Keratinocyte (primary cell): ENCODE results near the gene INVS. TPM values are rescaled to one million over a fixed set of nuclear protein-coding genes. Genes with fewer than 3 reads are reported as not detected.

ENCODE experiments used
- DNase-seq: peaks from one replicate; pipeline ENCODE4 v3.0.0-alpha.2; 2011; ENCODE audit warnings: low read depth, missing footprints, low spot score
- FAIRE-seq: peaks from 2 replicates; lab custom pipeline; 2011; peaks lifted over from hg19 to GRCh38; lab: Jason Lieb, UNC
- H2AFZ ChIP-seq: 2 replicates; pipeline ENCODE4 v1.6.0; 2012; ENCODE audit warnings: low read length, control low read depth, inconsistent platforms; ENCODE audit not compliant: control insufficient read depth
- H3K27ac ChIP-seq: 2 replicates; pipeline ENCODE4 v1.5.1; 2011; ENCODE audit warnings: low read length; ENCODE audit not compliant: control insufficient read depth, insufficient read depth
- H3K27me3 ChIP-seq: 3 replicates; pipeline ENCODE4 v1.6.0; 2011; ENCODE audit warnings: low read length; ENCODE audit not compliant: control insufficient read depth, insufficient read depth; ENCODE audit errors: extremely low read depth
- H3K36me3 ChIP-seq, 2 experiments: 2 replicates in 1 of 2; 3 replicates in 1 of 2; pipeline ENCODE4 v1.5.1; 2011; ENCODE audit warnings: low read length in 2 of 2, mild to moderate bottlenecking in 1 of 2; ENCODE audit not compliant: control insufficient read depth in 2 of 2, insufficient read depth in 2 of 2; ENCODE audit errors: extremely low read depth in 1 of 2
- H3K4me1 ChIP-seq: 3 replicates; pipeline ENCODE4 v1.5.1; 2011; ENCODE audit warnings: low read length; ENCODE audit not compliant: control insufficient read depth, insufficient read depth; ENCODE audit errors: extremely low read depth
- H3K4me2 ChIP-seq: 3 replicates; pipeline ENCODE4 v1.6.0; 2011; ENCODE audit warnings: low read depth, low read length; ENCODE audit not compliant: control insufficient read depth, insufficient read depth; ENCODE audit errors: extremely low read depth
- H3K4me3 ChIP-seq, 3 experiments: fragments of 200-600 bp in 1 of 3; sonication (generic) in 1 of 3; 2 replicates in 2 of 3; 3 replicates in 1 of 3; pipeline ENCODE4 v1.5.1; 2011 to 2016; ENCODE audit warnings: low read length in 3 of 3, mild to moderate bottlenecking in 3 of 3, control low read depth in 2 of 3, inconsistent platforms in 1 of 3, low read depth in 1 of 3, mixed read lengths in 1 of 3, mixed run types in 1 of 3, moderate library complexity in 1 of 3; ENCODE audit not compliant: control insufficient read depth in 2 of 3, insufficient read depth in 2 of 3; ENCODE audit errors: extremely low read depth in 1 of 3
- H3K79me2 ChIP-seq: 2 replicates; pipeline ENCODE4 v1.6.0; 2012; ENCODE audit warnings: low read length; ENCODE audit not compliant: control insufficient read depth, insufficient read depth
- H3K9ac ChIP-seq: 3 replicates; pipeline ENCODE4 v1.6.0; 2011; ENCODE audit warnings: low read length; ENCODE audit not compliant: control insufficient read depth, insufficient read depth; ENCODE audit errors: extremely low read depth
- H3K9me1 ChIP-seq: 3 replicates; pipeline ENCODE4 v1.6.0; 2011; ENCODE audit warnings: low read length; ENCODE audit not compliant: control insufficient read depth, insufficient read depth; ENCODE audit errors: extremely low read depth
- H3K9me3 ChIP-seq: 2 replicates; pipeline ENCODE4 v1.5.1; 2012; ENCODE audit warnings: low read depth, low read length; ENCODE audit not compliant: control insufficient read depth
- H4K20me1 ChIP-seq: 3 replicates; pipeline ENCODE4 v1.6.0; 2011; ENCODE audit warnings: low read length; ENCODE audit not compliant: control insufficient read depth, insufficient read depth; ENCODE audit errors: extremely low read depth
- EZH2 ChIP-seq: IDR thresholded peaks from one replicate; pipeline ENCODE4 v1.6.1; 2012; ENCODE audit warnings: inconsistent platforms, mild to moderate bottlenecking, low read length, moderate library complexity
- dilution Hi-C: fragments of 300-500 bp; cut with MboI; formaldehyde crosslinking; loops from one replicate; pipeline ENCODE4 v1.7.0; 2020; ENCODE audit warnings: low sequenced_read_pairs; ENCODE audit not compliant: extremely low pct_ligation_motif_present
- polyA plus RNA-seq, 5 experiments: library from polyadenylated mRNA; depleted of rRNA in 3 of 5; stranded (reverse) in 3 of 5; stranded (forward) in 1 of 5; unstranded in 1 of 5; fragments of >200 nt; gene quantifications; 1 replicate in 1 of 5; 2 replicates in 3 of 5; 3 replicates in 1 of 5; pipeline versions ENCODE4 v1.2.1 to v1.2.3, GENCODE V29; 2011 to 2012; ENCODE audit warnings: missing spikeins in 2 of 5, low read depth in 1 of 5, low replicate concordance in 1 of 5
- TF ChIP-seq, protein P1 (sequence below), 3 experiments: IDR thresholded peaks in 1 of 3; conservative IDR thresholded peaks in 1 of 3; optimal IDR thresholded peaks in 1 of 3; 2 replicates in 2 of 3; 3 replicates in 1 of 3; pipeline versions ENCODE3 to v1.5.1; 2011; ENCODE audit warnings: low read length in 3 of 3, mild to moderate bottlenecking in 3 of 3, moderate library complexity in 2 of 3, control low read depth in 1 of 3, inconsistent platforms in 1 of 3; ENCODE audit not compliant: insufficient read depth in 2 of 3; ENCODE audit errors: extremely low read depth in 1 of 3

Gene INVS
- polyA plus RNA-seq, 1 donor (not counting 4 experiments of a cell fraction or from before 2014, with no cell fraction given) = 21.1 TPM

DNA sequence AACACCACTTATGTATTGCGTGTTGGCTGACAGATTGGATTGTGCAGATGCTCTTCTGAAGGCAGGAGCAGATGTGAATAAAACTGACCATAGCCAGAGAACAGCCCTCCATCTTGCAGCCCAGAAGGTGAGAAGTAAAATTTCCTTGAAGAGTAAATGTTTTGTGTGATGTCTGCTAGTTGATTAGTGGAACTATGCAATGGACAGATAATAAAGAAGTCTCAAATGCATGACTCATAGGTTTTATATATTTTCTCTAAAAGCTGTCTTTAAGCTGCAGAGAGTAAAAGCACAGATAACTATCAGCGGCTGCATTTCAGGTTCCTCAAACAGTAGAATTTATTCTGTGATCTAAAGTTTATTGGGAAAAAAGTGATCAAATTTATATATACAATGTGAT lies 27.4 kb downstream of the INVS start:
- no peaks in the 10 kb centered on the region for H3K4me1 ChIP-seq
- dilution Hi-C loops = no loop called here
- TF ChIP-seq, protein P1, sequence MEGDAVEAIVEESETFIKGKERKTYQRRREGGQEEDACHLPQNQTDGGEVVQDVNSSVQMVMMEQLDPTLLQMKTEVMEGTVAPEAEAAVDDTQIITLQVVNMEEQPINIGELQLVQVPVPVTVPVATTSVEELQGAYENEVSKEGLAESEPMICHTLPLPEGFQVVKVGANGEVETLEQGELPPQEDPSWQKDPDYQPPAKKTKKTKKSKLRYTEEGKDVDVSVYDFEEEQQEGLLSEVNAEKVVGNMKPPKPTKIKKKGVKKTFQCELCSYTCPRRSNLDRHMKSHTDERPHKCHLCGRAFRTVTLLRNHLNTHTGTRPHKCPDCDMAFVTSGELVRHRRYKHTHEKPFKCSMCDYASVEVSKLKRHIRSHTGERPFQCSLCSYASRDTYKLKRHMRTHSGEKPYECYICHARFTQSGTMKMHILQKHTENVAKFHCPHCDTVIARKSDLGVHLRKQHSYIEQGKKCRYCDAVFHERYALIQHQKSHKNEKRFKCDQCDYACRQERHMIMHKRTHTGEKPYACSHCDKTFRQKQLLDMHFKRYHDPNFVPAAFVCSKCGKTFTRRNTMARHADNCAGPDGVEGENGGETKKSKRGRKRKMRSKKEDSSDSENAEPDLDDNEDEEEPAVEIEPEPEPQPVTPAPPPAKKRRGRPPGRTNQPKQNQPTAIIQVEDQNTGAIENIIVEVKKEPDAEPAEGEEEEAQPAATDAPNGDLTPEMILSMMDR (optimal IDR thresholded peaks at IDR 0.05 in 1 of 3, IDR thresholded peaks at IDR 0.05 in 1 of 3, conservative IDR thresholded peaks at IDR 0.05 in 1 of 3; ENCODE audit: extremely low read depth in 1 of 3, insufficient read depth in 2 of 3, low read length in 3 of 3) = no peak
- TF ChIP-seq EZH2 = no peak
- no peak overlapping the region for H3K9ac ChIP-seq
- no peak overlapping the region for H3K4me2 ChIP-seq
- no peak overlapping the region for H2AFZ ChIP-seq
- no peaks in the 10 kb centered on the region for H3K27me3 ChIP-seq
- H3K36me3 ChIP-seq = no peaks in the 10 kb centered on the region
- FAIRE-seq (no peak), DNase-seq (no peak)
- peaks cover 2% of the 10 kb centered on the region for H3K79me2 ChIP-seq
- H3K27ac ChIP-seq = no peak overlapping the region
- H3K9me1 ChIP-seq = no peaks in the 10 kb centered on the region
- no peaks in the 10 kb centered on the region for H3K9me3 ChIP-seq
- H4K20me1 ChIP-seq = no peaks in the 10 kb centered on the region
- no peak overlapping the region for H3K4me3 ChIP-seq

DNA sequence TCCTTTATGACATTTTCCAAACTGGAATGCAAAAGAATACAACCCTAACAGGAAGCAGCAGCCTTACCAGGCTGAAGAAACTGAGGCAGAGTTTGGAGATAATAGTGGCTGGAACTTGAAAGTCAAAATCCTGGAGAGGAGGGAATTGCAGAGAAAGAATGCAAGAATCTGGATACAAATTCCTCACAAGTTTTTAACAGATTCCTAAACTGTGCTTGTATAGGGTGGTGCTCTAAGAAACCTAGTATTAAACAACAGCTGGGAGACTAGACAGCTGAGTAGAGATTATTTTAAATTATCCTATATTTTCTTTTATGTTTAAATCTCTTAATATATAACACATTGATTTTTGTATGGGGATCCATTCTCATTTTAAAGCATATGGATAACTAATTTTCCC lies 30.7 kb downstream of the INVS start:
- DNase-seq (no peak), FAIRE-seq (no peak)
- no peaks in the 10 kb centered on the region for H4K20me1 ChIP-seq
- H3K79me2 ChIP-seq = no peaks in the 10 kb centered on the region
- no peak overlapping the region for H3K4me3 ChIP-seq
- H3K36me3 ChIP-seq = no peaks in the 10 kb centered on the region
- no peak overlapping the region for H3K9ac ChIP-seq
- H3K27me3 ChIP-seq = no peaks in the 10 kb centered on the region
- no peaks in the 10 kb centered on the region for H3K9me1 ChIP-seq
- TF ChIP-seq, protein P1 (optimal IDR thresholded peaks at IDR 0.05 in 1 of 3, IDR thresholded peaks at IDR 0.05 in 1 of 3, conservative IDR thresholded peaks at IDR 0.05 in 1 of 3; ENCODE audit: extremely low read depth in 1 of 3, insufficient read depth in 2 of 3, low read length in 3 of 3) = no peak
- no peak for TF ChIP-seq EZH2
- no peaks in the 10 kb centered on the region for H3K9me3 ChIP-seq
- H3K4me2 ChIP-seq = no peak overlapping the region
- no peak overlapping the region for H2AFZ ChIP-seq
- dilution Hi-C loops = no loop called here
- no peak overlapping the region for H3K27ac ChIP-seq
- H3K4me1 ChIP-seq = no peaks in the 10 kb centered on the region
